CD4-positive, alpha-beta T cell treated with Interleukin-4 for 4 hours (primary cell): ENCODE data around the gene SEC61A1.

Source experiments
- DNase-seq: peaks from one replicate; pipeline ENCODE4 v3.0.0-alpha.2; 2020

The SEC61A1 gene

DNA sequence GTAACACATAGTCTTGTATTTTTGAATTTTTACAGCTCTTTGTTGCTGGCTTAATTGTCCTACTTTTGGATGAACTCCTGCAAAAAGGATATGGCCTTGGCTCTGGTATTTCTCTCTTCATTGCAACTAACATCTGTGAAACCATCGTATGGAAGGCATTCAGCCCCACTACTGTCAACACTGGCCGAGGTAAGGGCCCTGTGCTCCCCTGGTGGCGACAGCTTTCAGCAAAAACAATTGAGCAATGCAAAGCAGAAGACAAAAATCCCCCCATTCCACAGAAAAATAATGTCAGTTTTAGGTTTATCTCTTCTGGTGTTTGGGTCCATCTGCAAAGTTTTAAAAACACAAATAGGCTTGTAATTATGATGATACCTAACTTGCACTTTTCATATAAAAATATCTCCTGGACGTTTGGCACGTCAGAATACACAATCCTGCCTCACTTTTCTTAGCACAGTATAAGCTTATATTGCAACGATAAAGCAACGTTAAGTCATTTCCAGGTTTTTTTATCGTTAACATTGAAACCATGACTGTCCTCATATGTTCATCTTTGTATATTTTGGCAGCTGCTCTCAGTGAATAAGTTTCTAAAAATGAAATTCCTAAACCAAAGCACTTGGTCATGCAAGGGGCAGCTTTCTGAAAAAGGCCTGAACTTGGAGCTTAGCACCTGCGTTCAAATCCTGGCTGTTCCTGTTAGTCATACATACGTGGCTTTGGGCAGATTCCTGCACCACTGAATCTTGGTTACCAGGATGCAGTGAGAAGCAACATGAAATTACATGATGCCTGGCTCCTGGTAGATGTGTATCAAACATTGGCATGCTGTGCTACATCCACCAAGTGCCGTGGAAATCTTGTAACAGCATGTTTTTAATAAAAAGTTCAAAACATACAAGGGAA, 8.5 kb downstream of the SEC61A1 start:
- DNase-seq = no peak

GRCh38 chr3:128062033-128062745, 10.0 kb downstream of the SEC61A1 start:
- no peak for DNase-seq

- DNase-seq = no peak
These were observed 11.6 kb downstream of the SEC61A1 start for GRCh38 chr3:128063865-128064264.

- no peak for DNase-seq
These were observed 12.7 kb downstream of the SEC61A1 start for GRCh38 chr3:128064962-128065361.

DNA sequence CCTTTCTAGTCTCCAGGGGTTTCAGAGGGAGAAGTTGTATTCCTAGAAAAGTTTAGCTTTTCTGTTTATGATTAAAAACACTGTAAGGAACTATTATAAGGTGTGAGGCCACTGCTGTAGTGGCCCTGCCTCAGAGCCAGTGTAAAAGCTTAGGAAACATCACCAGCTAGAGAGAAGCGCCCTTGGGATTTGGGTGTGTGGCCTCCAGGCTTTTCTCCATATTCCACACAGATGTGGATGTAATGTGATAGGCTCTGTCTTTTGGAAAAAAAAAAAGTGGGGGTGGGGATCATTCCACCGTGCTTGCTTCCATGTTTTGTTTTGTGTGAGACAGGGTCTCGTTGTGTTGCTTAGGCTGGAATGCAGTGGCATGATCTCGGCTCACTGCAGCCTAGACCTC, 13.9 kb downstream of the SEC61A1 start:
- DNase-seq = no peak

DNA sequence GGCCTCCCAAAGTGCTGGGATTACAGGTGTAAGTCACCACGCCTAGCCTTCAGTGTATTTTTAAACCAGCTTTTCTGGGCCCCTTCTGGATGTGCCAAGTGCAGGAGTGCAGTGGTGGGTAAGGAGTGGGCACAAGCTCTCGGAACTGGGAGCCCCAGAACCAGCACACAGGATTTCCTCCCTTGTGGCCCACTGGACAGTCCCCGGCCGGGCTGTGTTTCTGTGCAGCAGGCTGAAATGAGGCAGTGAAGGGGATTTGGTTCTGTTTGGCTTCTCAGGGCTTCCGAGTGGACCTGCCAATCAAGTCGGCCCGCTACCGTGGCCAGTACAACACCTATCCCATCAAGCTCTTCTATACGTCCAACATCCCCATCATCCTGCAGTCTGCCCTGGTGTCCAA, 14.4 kb downstream of the SEC61A1 start:
- DNase-seq = no peak

GRCh38 chr3:128067489-128067888, 15.3 kb downstream of the SEC61A1 start:
- DNase-seq = no peak

GRCh38 chr3:128068156-128068620, 16.0 kb downstream of the SEC61A1 start:
- peak; percentile 26 for DNase-seq

DNA sequence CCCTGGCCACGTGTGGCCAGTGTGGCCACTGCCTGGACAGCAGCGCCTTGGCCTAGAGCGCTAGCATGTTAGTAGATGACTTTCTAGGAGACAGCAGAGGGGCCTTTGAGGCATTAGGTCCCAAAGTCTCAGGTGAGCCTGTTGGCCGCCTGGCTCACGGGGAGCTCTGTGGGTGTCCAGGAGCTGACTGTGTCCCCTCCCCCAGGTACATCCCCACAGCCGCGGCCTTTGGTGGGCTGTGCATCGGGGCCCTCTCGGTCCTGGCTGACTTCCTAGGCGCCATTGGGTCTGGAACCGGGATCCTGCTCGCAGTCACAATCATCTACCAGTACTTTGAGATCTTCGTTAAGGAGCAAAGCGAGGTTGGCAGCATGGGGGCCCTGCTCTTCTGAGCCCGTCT, 17.0 kb downstream of the SEC61A1 start:
- DNase-seq = no peak

DNA sequence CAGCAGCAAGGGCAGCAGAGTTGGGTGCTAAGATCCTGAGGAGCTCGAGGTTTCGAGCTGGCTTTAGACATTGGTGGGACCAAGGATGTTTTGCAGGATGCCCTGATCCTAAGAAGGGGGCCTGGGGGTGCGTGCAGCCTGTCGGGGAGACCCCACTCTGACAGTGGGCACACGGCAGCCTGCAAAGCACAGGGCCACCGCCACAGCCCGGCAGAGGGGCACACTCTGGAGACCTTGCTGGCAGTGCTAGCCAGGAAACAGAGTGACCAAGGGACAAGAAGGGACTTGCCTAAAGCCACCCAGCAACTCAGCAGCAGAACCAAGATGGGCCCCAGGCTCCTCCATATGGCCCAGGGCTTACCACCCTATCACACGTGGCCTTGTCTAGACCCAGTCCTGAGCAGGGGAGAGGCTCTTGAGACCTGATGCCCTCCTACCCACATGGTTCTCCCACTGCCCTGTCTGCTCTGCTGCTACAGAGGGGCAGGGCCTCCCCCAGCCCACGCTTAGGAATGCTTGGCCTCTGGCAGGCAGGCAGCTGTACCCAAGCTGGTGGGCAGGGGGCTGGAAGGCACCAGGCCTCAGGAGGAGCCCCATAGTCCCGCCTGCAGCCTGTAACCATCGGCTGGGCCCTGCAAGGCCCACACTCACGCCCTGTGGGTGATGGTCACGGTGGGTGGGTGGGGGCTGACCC, 18.8 kb downstream of the SEC61A1 start:
- no peak for DNase-seq

GRCh38 chr3:128071771-128072453, 19.7 kb downstream of the SEC61A1 start:
- DNase-seq = no peak

DNA sequence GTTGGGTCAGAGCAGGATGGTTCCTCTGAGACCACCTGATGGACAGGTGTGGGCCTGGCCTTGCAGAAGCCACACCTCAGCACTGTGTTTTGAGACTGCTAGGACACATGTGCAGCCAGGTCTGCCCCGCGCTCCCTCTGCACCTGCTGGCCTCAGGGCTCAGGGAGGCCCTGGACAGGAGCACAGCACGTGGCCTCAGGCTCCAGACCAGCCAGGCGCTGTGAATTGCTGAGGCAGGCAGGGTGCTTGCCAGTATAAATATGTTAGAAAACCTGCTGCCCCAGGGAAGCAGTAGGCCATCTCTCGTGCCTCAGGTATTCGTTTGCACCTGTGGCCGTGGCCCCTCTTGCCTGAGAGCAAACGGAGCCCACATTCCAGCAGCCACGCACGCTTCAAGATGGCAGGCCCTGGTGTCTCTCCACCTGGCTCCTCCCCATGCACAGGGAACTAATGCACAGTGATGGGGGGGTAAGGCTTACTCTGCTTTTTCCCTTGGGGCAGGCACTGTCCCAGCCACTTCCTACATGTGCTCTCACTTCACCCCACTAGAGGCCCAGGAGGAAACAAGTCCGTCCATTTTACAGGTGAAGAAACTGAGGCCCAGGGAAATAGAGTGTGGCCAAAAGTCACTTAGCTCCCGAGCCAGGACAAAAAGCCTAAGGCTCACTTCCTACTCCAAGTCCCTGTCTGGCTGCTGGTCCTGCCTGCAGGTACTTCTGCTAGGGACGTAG, 20.4 kb downstream of the SEC61A1 start:
- no peak for DNase-seq

- DNase-seq = no peak
These were observed 21.0 kb downstream of the SEC61A1 start for GRCh38 chr3:128073185-128073725.

GRCh38 chr3:128073807-128074206, 21.6 kb downstream of the SEC61A1 start:
- no peak for DNase-seq

DNA sequence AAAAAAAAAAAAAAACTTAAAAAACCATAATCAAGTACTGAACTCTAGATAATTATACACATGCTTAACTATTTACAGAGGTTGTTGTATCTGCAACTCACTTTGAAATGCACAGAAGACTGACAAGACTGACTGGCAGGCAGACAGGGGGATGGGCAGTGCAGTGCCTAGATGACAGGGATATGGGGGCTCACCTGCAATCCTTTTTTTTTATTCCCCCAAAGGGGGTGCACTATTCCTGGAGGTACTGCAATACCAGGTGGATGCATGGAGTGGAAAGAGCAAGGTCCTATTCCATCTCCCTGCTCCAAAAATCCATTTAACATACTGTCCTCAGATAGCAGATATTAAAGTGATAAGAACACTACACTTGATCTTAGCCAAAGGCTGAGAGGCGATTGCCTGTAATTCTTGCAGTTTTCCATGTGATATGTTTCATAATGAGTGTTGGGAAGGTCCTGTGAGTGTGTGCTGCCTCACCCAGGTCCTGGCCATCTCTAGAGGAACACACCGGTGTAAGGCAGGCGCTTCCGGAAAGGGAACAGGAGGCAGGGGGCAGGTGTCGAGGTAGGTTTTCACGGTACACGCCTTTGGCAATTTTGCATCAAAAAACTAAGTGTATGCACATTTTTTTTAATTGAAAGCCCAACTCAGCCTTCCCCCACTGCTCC, 22.7 kb downstream of the SEC61A1 start:
- DNase-seq = no peak

GRCh38 chr3:128075522-128076482, 23.6 kb downstream of the SEC61A1 start:
- peak; percentile 69 for DNase-seq

DNA sequence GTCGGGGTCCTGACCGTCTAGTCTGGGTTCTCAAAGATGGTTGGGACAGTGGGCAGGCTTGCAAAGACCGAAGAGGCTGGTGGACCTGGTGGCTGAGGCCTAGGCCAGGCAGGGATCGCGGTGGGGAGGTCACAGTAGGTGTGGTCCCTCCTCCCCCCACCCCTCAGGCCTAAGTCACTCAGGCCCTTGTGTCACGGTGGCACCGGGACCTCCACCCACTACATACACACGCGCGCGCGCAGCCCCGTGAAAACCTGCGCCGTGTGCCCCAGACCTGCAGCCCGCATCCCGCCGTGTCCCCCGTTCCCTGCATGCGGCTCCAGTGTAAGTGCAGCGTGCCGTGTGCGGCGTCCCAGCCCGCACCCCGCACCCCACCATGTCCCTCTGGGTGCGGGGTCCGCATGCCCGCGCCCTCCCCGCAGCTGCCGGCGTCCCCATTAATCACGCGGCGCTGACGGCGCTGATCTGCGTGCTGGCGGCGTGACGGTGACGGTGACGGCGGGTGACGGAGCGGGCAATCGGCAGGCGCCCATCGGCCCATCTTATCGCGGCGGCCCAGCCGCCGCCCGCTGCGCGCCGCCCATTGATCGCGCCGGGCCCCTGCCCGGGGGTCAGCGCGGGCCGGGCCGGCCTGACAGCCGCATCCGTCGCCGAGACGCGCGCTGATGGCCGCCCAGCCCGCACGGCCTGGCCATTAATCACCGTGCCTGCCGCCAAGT, 24.4 kb downstream of the SEC61A1 start:
- DNase-seq = no peak

- DNase-seq = no peak
These were observed 25.0 kb downstream of the SEC61A1 start for GRCh38 chr3:128077202-128077624.

GRCh38 chr3:128077665-128078064, 25.4 kb downstream of the SEC61A1 start:
- DNase-seq = no peak
